Bronchial epithelial cell (primary cell): ENCODE data around the gene SLC9A9. TPM values are rescaled to one million over a fixed set of nuclear protein-coding genes. Genes with fewer than 3 reads are reported as not detected.

Source experiments
- DNase-seq: peaks from one replicate; pipeline ENCODE4 v3.0.0-alpha.2; 2010; ENCODE audit warnings: low read depth
- FAIRE-seq: peaks from 2 replicates; lab custom pipeline; 2011; peaks lifted over from hg19 to GRCh38; lab: Jason Lieb, UNC
- H3K27me3 ChIP-seq: 2 replicates; pipeline ENCODE4 v1.5.1; 2011; ENCODE audit warnings: low read length; ENCODE audit not compliant: control insufficient read depth, insufficient read depth
- H3K36me3 ChIP-seq: 2 replicates; pipeline ENCODE4 v1.5.1; 2011; ENCODE audit warnings: low read length; ENCODE audit not compliant: control insufficient read depth, insufficient read depth
- H3K4me3 ChIP-seq: 2 replicates; pipeline ENCODE4 v1.5.1; 2011; ENCODE audit warnings: mild to moderate bottlenecking, low read depth, low read length, control low read depth
- CTCF ChIP-seq: IDR thresholded peaks from 2 replicates; pipeline ENCODE4 v1.5.1; 2011; ENCODE audit warnings: mild to moderate bottlenecking, moderate library complexity, low read length, control low read depth, inconsistent platforms; ENCODE audit not compliant: insufficient read depth, severe bottlenecking
- total RNA-seq: library from RNA; depleted of rRNA; stranded (reverse); fragments of >200 nt; gene quantifications from 2 replicates; pipeline ENCODE4 v1.2.1, GENCODE V29; 2014

Gene SLC9A9
- total RNA-seq, 1 donor from 2014 or later, result 1.3 TPM

DNA sequence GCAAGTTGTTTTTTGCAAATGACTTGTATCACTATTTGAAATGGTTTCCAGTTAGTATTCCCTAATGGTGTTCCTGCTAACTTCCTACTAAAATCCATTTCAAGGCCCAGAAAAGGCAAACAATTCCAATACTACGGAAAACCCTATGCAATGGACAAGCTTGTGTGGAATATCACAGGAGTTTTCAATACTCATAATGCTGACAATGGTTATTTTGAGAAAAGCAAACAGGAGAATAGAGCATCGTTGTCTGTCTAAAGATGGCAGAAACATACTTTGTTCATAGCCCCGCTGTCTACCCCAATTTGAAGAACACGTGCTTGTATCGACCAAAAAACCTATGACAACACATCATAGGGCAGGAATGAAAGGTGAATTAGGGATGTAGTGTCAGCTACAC is 400.8 kb downstream of the SLC9A9 start:
- DNase-seq, result no peak
- Histone ChIP-seq H3K36me3 (no peaks in the 10 kb centered on the region), H3K4me3 (no peak overlapping the region), H3K27me3 (no peaks in the 10 kb centered on the region)
- no peak for TF ChIP-seq CTCF
- FAIRE-seq, result no peak

DNA sequence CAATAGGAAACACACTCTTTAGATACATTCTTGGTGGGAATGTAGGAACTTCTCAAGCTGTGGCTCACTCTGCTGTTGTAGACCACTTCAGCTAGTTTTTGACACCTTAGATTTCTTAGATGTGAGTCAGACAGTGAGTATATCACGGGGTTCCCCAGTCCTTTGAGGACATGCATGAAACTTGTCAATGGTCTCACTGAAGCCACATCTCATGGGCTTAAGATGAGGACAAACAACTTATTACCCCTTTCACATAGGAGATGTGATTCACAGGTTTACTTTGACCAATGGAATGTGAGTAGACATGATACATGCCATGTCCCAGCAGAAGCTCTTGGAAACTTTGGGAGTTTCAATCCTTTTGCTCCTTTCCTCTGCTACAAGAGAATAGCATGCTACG is 403.1 kb downstream of the SLC9A9 start:
- no peak for TF ChIP-seq CTCF
- Histone ChIP-seq H3K36me3 (no peaks in the 10 kb centered on the region), H3K27me3 (no peaks in the 10 kb centered on the region), H3K4me3 (no peak overlapping the region)
- no peak for FAIRE-seq
- DNase-seq, result peak; percentile 86

- no peak for FAIRE-seq
- H3K4me3 ChIP-seq, result no peak overlapping the region
Observed at GRCh38 chr3:143443851-143444331, 404.4 kb downstream of the SLC9A9 start.

DNA sequence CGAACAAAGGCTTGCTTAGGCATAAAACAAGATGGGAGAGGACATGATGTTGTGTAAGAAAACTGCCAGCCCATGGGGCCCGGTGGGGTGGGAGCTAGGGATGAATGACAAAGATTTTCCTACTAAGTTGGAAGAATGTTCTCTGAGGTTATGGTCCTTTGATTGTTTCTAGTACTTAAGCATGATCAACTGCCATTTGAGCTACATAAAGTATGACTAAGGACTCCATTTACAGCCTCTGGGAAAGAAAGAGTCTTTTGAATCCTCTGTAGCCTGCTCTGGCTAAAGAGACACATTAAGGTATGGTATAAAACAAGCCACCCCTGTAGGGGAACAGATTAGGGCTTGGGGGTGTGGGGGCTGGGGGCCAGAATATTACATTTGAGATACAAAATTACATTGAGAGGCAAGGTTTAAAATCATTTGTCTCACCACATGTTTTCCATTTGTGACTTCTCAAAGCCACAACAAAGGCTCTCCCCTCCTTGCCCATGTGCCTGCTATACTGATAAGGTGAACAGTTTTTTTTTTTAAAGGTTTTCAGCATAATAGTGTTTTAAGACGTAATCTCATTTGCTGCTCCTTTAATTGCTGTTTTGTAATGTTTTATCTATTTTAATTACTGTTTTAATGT is 405.3 kb downstream of the SLC9A9 start:
- no peak for TF ChIP-seq CTCF
- no peak for FAIRE-seq

More at GRCh38 chr3:143443851-143444331, 404.4 kb downstream of the SLC9A9 start:
- Histone ChIP-seq H3K27me3 (no peaks in the 10 kb centered on the region), H3K36me3 (no peaks in the 10 kb centered on the region)
- peak; percentile 99 for DNase-seq
- TF ChIP-seq CTCF, result no peak

GRCh38 chr3:143441516-143442171 is 406.6 kb downstream of the SLC9A9 start:
- no peak for TF ChIP-seq CTCF
- Histone ChIP-seq H3K27me3 (no peaks in the 10 kb centered on the region), H3K4me3 (no peak overlapping the region), H3K36me3 (no peaks in the 10 kb centered on the region)
- DNase-seq (no peak), FAIRE-seq (no peak)

More for the DNA sequence above, 405.3 kb downstream of the SLC9A9 start:
- Histone ChIP-seq H3K36me3 (no peaks in the 10 kb centered on the region), H3K27me3 (no peaks in the 10 kb centered on the region), H3K4me3 (no peak overlapping the region)
- DNase-seq, result peak; percentile 36
